MM.1S (cell line): ENCODE measurements around the gene SPOP.

Source experiments
- DNase-seq: peaks from one replicate; pipeline ENCODE4 v3.0.0-alpha.2; 2015
- H2AFZ ChIP-seq: fragments of 300-600 bp; sonication (generic); 2 replicates; pipeline ENCODE4 v1.6.0; 2016; ENCODE audit warnings: antibody characterized with exemption, low read length
- H3F3A ChIP-seq: fragments of 300-600 bp; sonication (generic); 2 replicates; pipeline ENCODE4 v1.6.1; 2016; ENCODE audit warnings: mild to moderate bottlenecking, antibody characterized with exemption, low read length, moderate library complexity, mixed read lengths; ENCODE audit not compliant: insufficient read depth
- H3K27ac ChIP-seq: fragments of 300-600 bp; sonication (generic); 2 replicates; pipeline ENCODE4 v1.5.1; 2016; ENCODE audit warnings: mild to moderate bottlenecking, low read length
- H3K27me3 ChIP-seq: fragments of 300-600 bp; sonication (generic); replicated peaks from 2 replicates; pipeline ENCODE4 v1.6.0; 2016; ENCODE audit warnings: low read length; ENCODE audit not compliant: insufficient read depth
- H3K36me3 ChIP-seq: fragments of 300-600 bp; sonication (generic); replicated peaks from 2 replicates; pipeline ENCODE4 v1.6.1; 2016; ENCODE audit warnings: mild to moderate bottlenecking, low read length, mixed read lengths; ENCODE audit not compliant: insufficient read depth
- H3K4me1 ChIP-seq: fragments of 300-600 bp; sonication (generic); 2 replicates; pipeline ENCODE4 v1.6.1; 2016; ENCODE audit warnings: low read length, mixed read lengths
- H3K4me2 ChIP-seq: fragments of 300-600 bp; sonication (generic); 2 replicates; pipeline ENCODE4 v1.6.0; 2016; ENCODE audit warnings: low read depth, low read length
- H3K4me3 ChIP-seq: fragments of 300-600 bp; sonication (generic); 2 replicates; pipeline ENCODE4 v1.5.1; 2016; ENCODE audit warnings: low read length, mixed read lengths
- H3K79me2 ChIP-seq: fragments of 300-600 bp; sonication (generic); 2 replicates; pipeline ENCODE4 v1.6.1; 2016; ENCODE audit warnings: mixed run types, low read length, mixed read lengths
- H3K9ac ChIP-seq: fragments of 300-600 bp; sonication (generic); 2 replicates; pipeline ENCODE4 v1.6.1; 2016; ENCODE audit warnings: low read length, mixed read lengths
- H3K9me2 ChIP-seq: fragments of 300-600 bp; sonication (generic); replicated peaks from 2 replicates; pipeline ENCODE4 v1.6.1; 2016; ENCODE audit warnings: mild to moderate bottlenecking, low read length, mixed read lengths; ENCODE audit not compliant: insufficient read depth
- H3K9me3 ChIP-seq: fragments of 300-600 bp; sonication (generic); replicated peaks from 2 replicates; pipeline ENCODE4 v1.6.1; 2016; ENCODE audit warnings: mild to moderate bottlenecking, low read length, mixed read lengths; ENCODE audit not compliant: insufficient read depth
- H4K20me1 ChIP-seq: fragments of 300-600 bp; sonication (generic); 2 replicates; pipeline ENCODE4 v1.6.1; 2016; ENCODE audit warnings: mild to moderate bottlenecking, low read length, moderate library complexity, mixed read lengths; ENCODE audit not compliant: insufficient read depth
- CTCF ChIP-seq: fragments of 300-600 bp; sonication (generic); IDR thresholded peaks from 2 replicates; pipeline ENCODE4 v1.5.1; 2016; ENCODE audit warnings: antibody characterized with exemption, low read length, mixed read lengths
- EZH2 ChIP-seq: fragments of 300-600 bp; sonication (generic); optimal IDR thresholded peaks from 2 replicates; pipeline ENCODE3; 2017; ENCODE audit warnings: low read depth, mild to moderate bottlenecking, antibody characterized with exemption, low read length, mixed read lengths
- EZH2phosphoT487 ChIP-seq: fragments of 300-600 bp; sonication (generic); IDR thresholded peaks from 2 replicates; pipeline ENCODE4 v1.6.1; 2018; ENCODE audit warnings: antibody characterized with exemption, low read length

SPOP gene

DNA sequence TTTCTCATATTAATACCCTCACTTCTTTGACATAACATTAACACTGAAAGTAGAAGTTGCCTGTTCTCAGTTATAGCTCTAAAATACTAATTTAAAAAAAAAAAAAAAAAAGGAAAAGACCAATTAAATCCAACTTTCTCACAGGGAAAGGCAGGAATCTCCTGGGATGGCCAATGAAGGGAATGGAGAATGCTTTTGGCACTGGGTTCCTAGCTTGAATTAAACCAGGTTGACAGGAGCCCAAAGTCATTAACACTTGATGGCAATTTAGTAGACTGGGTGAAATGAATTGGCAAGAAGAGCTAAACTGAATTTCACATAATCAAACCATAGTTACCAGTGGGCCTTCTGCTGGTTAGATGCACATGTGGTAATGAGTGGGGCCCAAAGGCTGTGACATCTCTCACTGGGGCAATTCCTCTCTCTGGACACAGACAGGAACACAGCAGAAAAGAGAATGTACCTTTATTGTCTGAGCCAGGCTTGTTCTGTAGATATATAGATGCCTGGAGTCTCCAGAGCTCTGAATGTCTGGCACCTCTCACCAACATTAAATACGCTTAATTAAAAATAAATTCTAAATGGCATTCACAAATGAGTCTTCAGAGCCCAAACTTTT, 64.6 kb downstream of the SPOP start:
- Histone ChIP-seq H3K4me1 (peaks cover 25% of the 10 kb centered on the region), H3F3A (peaks cover 27% of the 10 kb centered on the region), H3K27me3 (no peaks in the 10 kb centered on the region), H3K9me2 (no peaks in the 10 kb centered on the region), H3K4me2 (no peak overlapping the region), H3K9ac (no peak overlapping the region), H3K36me3 (peaks cover 5% of the 10 kb centered on the region; the same call in 1 of the 2 replicates), H3K9me3 (no peaks in the 10 kb centered on the region), H3K4me3 (no peak overlapping the region), H3K79me2 (peaks cover 48% of the 10 kb centered on the region), H3K27ac (no peak overlapping the region), H4K20me1 (no peaks in the 10 kb centered on the region), H2AFZ (no peak overlapping the region)
- TF ChIP-seq EZH2phosphoT487 (no peak), EZH2 (no peak), CTCF (no peak)
- no peak for DNase-seq

GRCh38 chr17:49612726-49613125, 65.2 kb downstream of the SPOP start:
- TF ChIP-seq EZH2phosphoT487 = no peak
- no peak for TF ChIP-seq EZH2
- TF ChIP-seq CTCF = no peak
- Histone ChIP-seq H3K4me3 (no peak overlapping the region), H3K9me2 (no peaks in the 10 kb centered on the region), H3K9ac (no peak overlapping the region), H3K4me1 (peaks cover 20% of the 10 kb centered on the region), H2AFZ (no peak overlapping the region), H3K27ac (no peak overlapping the region), H4K20me1 (no peaks in the 10 kb centered on the region), H3K4me2 (no peak overlapping the region), H3K36me3 (peaks cover 5% of the 10 kb centered on the region; the same call in 1 of the 2 replicates), H3F3A (peaks cover 22% of the 10 kb centered on the region), H3K79me2 (peaks cover 44% of the 10 kb centered on the region), H3K9me3 (no peaks in the 10 kb centered on the region), H3K27me3 (no peaks in the 10 kb centered on the region)
- DNase-seq = no peak

- DNase-seq = no peak
- peaks cover 44% of the 10 kb centered on the region for H3K79me2 ChIP-seq
- peaks cover 7% of the 10 kb centered on the region for H3K4me1 ChIP-seq
- no peak overlapping the region for H2AFZ ChIP-seq
- H3K4me2 ChIP-seq = no peak overlapping the region
- H3K27ac ChIP-seq = no peak overlapping the region
- TF ChIP-seq EZH2 = no peak
- TF ChIP-seq EZH2phosphoT487 = no peak
- no peak for TF ChIP-seq CTCF
- peaks cover 7% of the 10 kb centered on the region for H3F3A ChIP-seq
- H3K9me3 ChIP-seq = no peaks in the 10 kb centered on the region
- H3K27me3 ChIP-seq = no peaks in the 10 kb centered on the region
- no peak overlapping the region for H3K9ac ChIP-seq
- no peaks in the 10 kb centered on the region for H3K9me2 ChIP-seq
- no peak overlapping the region for H3K4me3 ChIP-seq
- H3K36me3 ChIP-seq = peaks cover 8% of the 10 kb centered on the region; the same call in 1 of the 2 replicates
- no peaks in the 10 kb centered on the region for H4K20me1 ChIP-seq
Measured at GRCh38 chr17:49610883-49611584, 66.9 kb downstream of the SPOP start.
